ENCODE data around the gene ARHGAP11A. TPM values are rescaled to one million over a fixed set of nuclear protein-coding genes. Genes with fewer than 3 reads are reported as not detected.

ARHGAP11A gene
- total and polyA plus RNA-seq, 4 donors = 1.4 to 8.5 (median 2.3) TPM

DNA sequence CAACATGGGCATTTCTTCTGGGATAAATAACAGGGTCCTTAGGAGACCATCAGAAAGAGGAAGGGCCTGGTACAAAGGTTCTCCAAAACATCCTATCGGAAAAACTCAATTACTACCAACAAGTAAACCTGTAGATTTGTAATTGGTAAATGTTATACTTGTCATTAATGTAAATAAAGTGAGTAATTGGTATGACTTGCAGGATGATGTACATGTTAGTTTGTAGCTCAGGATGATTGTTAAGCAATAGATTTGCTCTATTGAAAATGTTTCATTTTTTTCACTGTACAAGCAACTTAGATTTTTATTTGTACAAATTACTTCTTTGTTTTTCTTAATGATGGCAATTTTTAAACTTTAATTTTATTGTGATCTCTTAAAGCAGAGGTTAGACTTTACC lies 22.4 kb downstream of the ARHGAP11A start:
- no peak overlapping the region for H3K4me3 ChIP-seq
- ATAC-seq (ENCODE audit: insufficient read depth, low FRiP score) = no peak
- no peak overlapping the region for H3K27ac ChIP-seq (ENCODE audit: low read depth in 1 of 2, low read length in 1 of 2)
- H3K36me3 ChIP-seq (ENCODE audit: control insufficient read depth in 4 of 4, insufficient read depth in 4 of 4, low read length in 4 of 4) = peaks cover 0 to 12% (median 6%) of the 10 kb centered on the region in 4 donors
- H3K27me3 ChIP-seq (ENCODE audit: control insufficient read depth in 3 of 3, insufficient read depth in 3 of 3, low read length in 2 of 3) = no peaks in the 10 kb centered on the region
- peaks cover 0 to 1% (median 0%) of the 10 kb centered on the region in 4 donors for H3K9me3 ChIP-seq (ENCODE audit: control insufficient read depth in 4 of 4, insufficient read depth in 3 of 4, low read length in 3 of 4)
- peaks cover 0 to 5% (median 0%) of the 10 kb centered on the region in 5 donors for H3K4me1 ChIP-seq (ENCODE audit: control insufficient read depth in 5 of 5, insufficient read depth in 5 of 5, low read length in 5 of 5)
- no peak for DNase-seq
- 100% methylated on average over 1 of the region's 1 CpG for WGBS, 2 donors
- no peak overlapping the region for H3K9ac ChIP-seq (ENCODE audit: insufficient read depth in 1 of 2, low read length in 2 of 2)
- TF ChIP-seq, protein P1, sequence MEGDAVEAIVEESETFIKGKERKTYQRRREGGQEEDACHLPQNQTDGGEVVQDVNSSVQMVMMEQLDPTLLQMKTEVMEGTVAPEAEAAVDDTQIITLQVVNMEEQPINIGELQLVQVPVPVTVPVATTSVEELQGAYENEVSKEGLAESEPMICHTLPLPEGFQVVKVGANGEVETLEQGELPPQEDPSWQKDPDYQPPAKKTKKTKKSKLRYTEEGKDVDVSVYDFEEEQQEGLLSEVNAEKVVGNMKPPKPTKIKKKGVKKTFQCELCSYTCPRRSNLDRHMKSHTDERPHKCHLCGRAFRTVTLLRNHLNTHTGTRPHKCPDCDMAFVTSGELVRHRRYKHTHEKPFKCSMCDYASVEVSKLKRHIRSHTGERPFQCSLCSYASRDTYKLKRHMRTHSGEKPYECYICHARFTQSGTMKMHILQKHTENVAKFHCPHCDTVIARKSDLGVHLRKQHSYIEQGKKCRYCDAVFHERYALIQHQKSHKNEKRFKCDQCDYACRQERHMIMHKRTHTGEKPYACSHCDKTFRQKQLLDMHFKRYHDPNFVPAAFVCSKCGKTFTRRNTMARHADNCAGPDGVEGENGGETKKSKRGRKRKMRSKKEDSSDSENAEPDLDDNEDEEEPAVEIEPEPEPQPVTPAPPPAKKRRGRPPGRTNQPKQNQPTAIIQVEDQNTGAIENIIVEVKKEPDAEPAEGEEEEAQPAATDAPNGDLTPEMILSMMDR (IDR thresholded peaks at IDR 0.05; ENCODE audit: control extremely low read depth, extremely low read depth) = no peak

DNA sequence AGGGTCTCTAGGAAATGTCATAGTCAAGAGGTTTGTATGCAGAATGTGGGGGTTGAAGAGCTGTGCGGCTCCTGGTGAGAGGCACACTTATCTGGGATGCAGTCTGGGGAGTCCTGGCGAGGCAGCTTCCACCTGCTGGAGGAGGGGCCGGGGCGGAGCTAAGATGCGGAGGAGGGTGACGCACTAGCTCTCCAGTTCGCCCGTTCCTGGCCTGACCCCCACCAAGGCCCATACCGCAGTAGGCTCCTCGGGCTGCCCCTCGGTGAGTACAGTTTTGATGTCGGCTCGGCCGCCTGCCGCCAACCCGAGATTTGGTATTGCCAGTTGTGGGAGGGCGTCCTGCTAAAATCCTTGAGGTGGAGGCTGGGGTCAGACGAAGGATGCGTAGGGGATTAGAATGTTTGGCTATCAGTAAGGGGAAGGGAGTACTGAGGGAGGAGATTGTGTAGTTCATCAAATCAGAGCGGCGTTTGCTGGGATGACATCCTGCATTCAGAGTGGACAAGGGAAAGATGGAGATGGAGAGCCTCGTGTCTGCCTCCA lies 26.3 kb downstream of the ARHGAP11A start, which contains the start of gene SCG5:
Gene SCG5, plus strand, starts transcription at position 194 of the 543 bp plus-strand sequence. CDS start 1,883 bp downstream, outside the sequence.
- Histone ChIP-seq H3K9me3 (ENCODE audit: control insufficient read depth in 4 of 4, insufficient read depth in 3 of 4, low read length in 3 of 4) (peaks cover 0 to 1% (median 0%) of the 10 kb centered on the region in 4 donors), H3K27me3 (ENCODE audit: control insufficient read depth in 3 of 3, insufficient read depth in 3 of 3, low read length in 2 of 3) (no peaks in the 10 kb centered on the region), H3K36me3 (ENCODE audit: control insufficient read depth in 4 of 4, insufficient read depth in 4 of 4, low read length in 4 of 4) (peaks cover 0 to 7% (median under 1%) of the 10 kb centered on the region in 4 donors), H3K4me3 (no peak within 1 kb of the TSS), H3K27ac (ENCODE audit: low read depth in 1 of 2, low read length in 1 of 2) (no peak within 1 kb of the TSS), H3K9ac (ENCODE audit: insufficient read depth in 1 of 2, low read length in 2 of 2) (peak within 1 kb of the TSS; percentile 50 to 71), H3K4me1 (ENCODE audit: control insufficient read depth in 5 of 5, insufficient read depth in 5 of 5, low read length in 5 of 5) (peaks cover 0 to 5% (median 0%) of the 10 kb centered on the region in 5 donors)
- TF ChIP-seq, protein P1 (IDR thresholded peaks at IDR 0.05; ENCODE audit: control extremely low read depth, extremely low read depth) = no peak
- peak; percentile 53 to 71 (median 58) for DNase-seq
- ATAC-seq (ENCODE audit: insufficient read depth, low FRiP score) = no peak
- 21 to 24% methylated on average over 22 of the region's 22 CpGs for WGBS, 2 donors

DNA sequence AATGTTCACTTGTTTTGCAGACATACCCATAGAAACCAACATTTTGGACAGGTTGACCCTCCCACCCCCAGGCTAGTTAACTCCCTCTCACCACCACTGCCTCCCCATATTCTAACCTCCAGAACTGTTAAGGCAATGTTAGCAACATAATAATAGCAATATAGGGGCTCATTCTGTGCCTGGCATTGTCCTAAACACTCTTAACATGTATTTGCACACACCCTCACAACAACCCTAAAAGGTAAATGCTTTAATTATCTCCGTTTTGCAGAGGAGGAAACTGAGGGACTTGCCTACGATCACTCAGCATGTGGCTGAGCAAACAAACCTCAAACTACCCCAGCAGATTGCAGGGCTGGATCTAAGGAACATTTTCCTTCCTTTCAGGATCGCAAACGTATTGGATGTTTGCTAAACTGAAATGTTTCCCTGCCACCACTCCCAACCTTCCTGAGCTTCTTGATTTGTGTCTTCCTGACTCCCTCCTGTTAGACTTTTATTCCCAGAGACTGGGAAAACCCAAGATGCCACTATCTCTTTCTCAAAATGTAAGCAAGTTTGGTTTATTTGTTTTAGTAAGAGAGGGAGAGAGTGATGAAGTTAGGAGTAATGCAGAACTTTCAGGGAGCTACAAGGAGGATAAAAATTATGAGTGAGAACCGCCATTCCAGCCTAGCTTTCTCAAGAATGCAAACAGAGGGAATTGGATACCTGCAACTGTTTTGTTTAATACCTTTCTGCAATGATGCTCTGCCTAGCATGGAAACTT lies 27.5 kb downstream of the ARHGAP11A start:
- peaks cover 0 to 5% (median 0%) of the 10 kb centered on the region in 5 donors for H3K4me1 ChIP-seq (ENCODE audit: control insufficient read depth in 5 of 5, insufficient read depth in 5 of 5, low read length in 5 of 5)
- ATAC-seq (ENCODE audit: insufficient read depth, low FRiP score) (no peak), DNase-seq (no peak)
- TF ChIP-seq, protein P1 (IDR thresholded peaks at IDR 0.05; ENCODE audit: control extremely low read depth, extremely low read depth) = no peak
- no peak overlapping the region for H3K4me3 ChIP-seq
- H3K27ac ChIP-seq (ENCODE audit: low read depth in 1 of 2, low read length in 1 of 2) = no peak overlapping the region
- peaks cover 0 to 1% (median 0%) of the 10 kb centered on the region in 4 donors for H3K9me3 ChIP-seq (ENCODE audit: control insufficient read depth in 4 of 4, insufficient read depth in 3 of 4, low read length in 3 of 4)
- H3K36me3 ChIP-seq (ENCODE audit: control insufficient read depth in 4 of 4, insufficient read depth in 4 of 4, low read length in 4 of 4) = peaks cover 0 to 2% (median 0%) of the 10 kb centered on the region in 4 donors
- no peak overlapping the region for H3K9ac ChIP-seq (ENCODE audit: insufficient read depth in 1 of 2, low read length in 2 of 2)
- no peaks in the 10 kb centered on the region for H3K27me3 ChIP-seq (ENCODE audit: control insufficient read depth in 3 of 3, insufficient read depth in 3 of 3, low read length in 2 of 3)
- 64 to 74% methylated on average over 5 of the region's 5 CpGs for WGBS, 2 donors

Measured in lung (tissue), 12 donors.